Prostate gland (tissue), 2 donors: ENCODE measurements around the gene PSTPIP1.
A peak's percentile ranks its signal among the peaks of the same experiment; 100 is the strongest.

Experiments
- CTCF ChIP-seq, 4 experiments: fragments of 200-600 bp in 2 of 4; fragments of 450-650 bp in 2 of 4; sonication (generic) in 2 of 4; IDR thresholded peaks; 1 replicate in 3 of 4; 2 replicates in 1 of 4; pipeline ENCODE4 v1.5.1; 2016 to 2019; ENCODE audit warnings: antibody characterized with exemption in 4 of 4, mild to moderate bottlenecking in 2 of 4, moderate library complexity in 2 of 4
- POLR2A ChIP-seq: fragments of 450-650 bp; IDR thresholded peaks from one replicate; pipeline ENCODE4 v1.6.1; 2016; ENCODE audit warnings: antibody characterized with exemption, mild to moderate bottlenecking
- POLR2AphosphoS5 ChIP-seq: sonication (generic); formaldehyde crosslinking; IDR thresholded peaks from one replicate; pipeline ENCODE4 v1.6.1; 2017; ENCODE audit warnings: antibody characterized with exemption

- TF ChIP-seq CTCF (IDR thresholded peaks at IDR 0.05) (peak in 1 of 4 experiments; percentile 8), POLR2A (peak; percentile 94), POLR2AphosphoS5 (peak; percentile 85)
These were observed 75.8 kb downstream of the PSTPIP1 start, which contains the start of gene TSPAN3 for GRCh38 chr15:77070495-77071304.
